OCI-LY1 (cell line): ENCODE measurements around the gene HOMER1.

Experiments
- H2AFZ ChIP-seq: fragments of 200-600 bp; sonication (generic), shearing (Covaris generic); 2 replicates; pipeline ENCODE4 v1.6.0; 2014; ENCODE audit warnings: antibody characterized with exemption, mild to moderate bottlenecking, low read length
- H3F3A ChIP-seq: fragments of 200-600 bp; sonication (generic), shearing (Covaris generic); 2 replicates; pipeline ENCODE4 v1.6.0; 2014; ENCODE audit warnings: mild to moderate bottlenecking, antibody characterized with exemption, low read length, moderate library complexity; ENCODE audit not compliant: insufficient read depth
- H3K27ac ChIP-seq: fragments of 200-600 bp; sonication (generic); 2 replicates; pipeline ENCODE4 v1.5.1; 2014; ENCODE audit warnings: low read length, mixed run types, mild to moderate bottlenecking, low read depth; ENCODE audit not compliant: poor library complexity, severe bottlenecking
- H3K27me3 ChIP-seq: fragments of 200-600 bp; sonication (generic); 2 replicates; pipeline ENCODE4 v1.6.0; 2014; ENCODE audit warnings: antibody characterized with exemption, mild to moderate bottlenecking, low read length, moderate library complexity; ENCODE audit not compliant: insufficient read depth
- H3K36me3 ChIP-seq: fragments of 200-600 bp; sonication (generic); 2 replicates; pipeline ENCODE4 v1.6.1; 2014; ENCODE audit warnings: mild to moderate bottlenecking, antibody characterized with exemption, low read length, moderate library complexity, mixed read lengths; ENCODE audit not compliant: insufficient read depth
- H3K4me1 ChIP-seq: fragments of 200-600 bp; sonication (generic); 2 replicates; pipeline ENCODE4 v1.5.1; 2014; ENCODE audit warnings: mild to moderate bottlenecking, low read length, moderate library complexity; ENCODE audit not compliant: insufficient read depth, severe bottlenecking
- H3K4me2 ChIP-seq: fragments of 200-600 bp; sonication (generic), shearing (Covaris generic); 2 replicates; pipeline ENCODE4 v1.6.1; 2014; ENCODE audit warnings: low read length
- H3K4me3 ChIP-seq: fragments of 200-600 bp; sonication (generic); 2 replicates; pipeline ENCODE4 v1.5.1; 2014; ENCODE audit warnings: low read length, low read depth, mild to moderate bottlenecking, mixed read lengths; ENCODE audit not compliant: poor library complexity, severe bottlenecking
- H3K79me2 ChIP-seq: fragments of 200-600 bp; shearing (Covaris generic); 2 replicates; pipeline ENCODE4 v1.6.1; 2016; ENCODE audit warnings: mixed run types, low read length, mixed read lengths; ENCODE audit not compliant: insufficient read depth
- H3K9ac ChIP-seq: fragments of 200-600 bp; sonication (generic), shearing (Covaris generic); 2 replicates; pipeline ENCODE4 v1.6.1; 2014; ENCODE audit warnings: mild to moderate bottlenecking, low read length, mixed read lengths
- H3K9me2 ChIP-seq: fragments of 200-600 bp; sonication (generic), shearing (Covaris generic); 2 replicates; pipeline ENCODE4 v1.6.1; 2014; ENCODE audit warnings: low read depth, mild to moderate bottlenecking, low read length, mixed read lengths
- H3K9me3 ChIP-seq: fragments of 200-600 bp; shearing (Covaris generic); 2 replicates; pipeline ENCODE4 v1.6.1; 2014; ENCODE audit warnings: low read length, mixed read lengths
- H4K20me1 ChIP-seq: fragments of 200-600 bp; sonication (generic), shearing (Covaris generic); 2 replicates; pipeline ENCODE4 v1.6.0; 2016; ENCODE audit warnings: mild to moderate bottlenecking, low read length; ENCODE audit not compliant: insufficient read depth
- CTCF ChIP-seq: fragments of 200-600 bp; sonication (generic), shearing (Covaris generic); IDR thresholded peaks from 2 replicates; pipeline ENCODE4 v1.5.1; 2017; ENCODE audit warnings: mild to moderate bottlenecking, antibody characterized with exemption, low read length, moderate library complexity, mixed read lengths
- EZH2 ChIP-seq: fragments of 200-600 bp; sonication (generic), shearing (Covaris generic); IDR thresholded peaks from 2 replicates; pipeline ENCODE4 v1.8.0; 2017; ENCODE audit warnings: borderline replicate concordance, mixed run types, mild to moderate bottlenecking, antibody characterized with exemption, low read length, moderate library complexity, mixed read lengths

Gene HOMER1

GRCh38 chr5:79459626-79460025 lies 54.3 kb downstream of the HOMER1 start:
- H3K79me2 ChIP-seq = no peaks in the 10 kb centered on the region
- no peak overlapping the region for H3K9ac ChIP-seq
- no peak for TF ChIP-seq CTCF
- no peak for TF ChIP-seq EZH2
- no peak overlapping the region for H2AFZ ChIP-seq
- no peaks in the 10 kb centered on the region for H3K9me2 ChIP-seq
- H3K4me2 ChIP-seq = no peak overlapping the region
- H3F3A ChIP-seq = no peaks in the 10 kb centered on the region
- no peak overlapping the region for H3K4me3 ChIP-seq
- H3K4me1 ChIP-seq = no peaks in the 10 kb centered on the region
- H3K27ac ChIP-seq = no peak overlapping the region
- no peaks in the 10 kb centered on the region for H3K9me3 ChIP-seq
- no peaks in the 10 kb centered on the region for H4K20me1 ChIP-seq
- H3K27me3 ChIP-seq = no peaks in the 10 kb centered on the region
- no peaks in the 10 kb centered on the region for H3K36me3 ChIP-seq

- H3K4me1 ChIP-seq = no peaks in the 10 kb centered on the region
- H3K9me2 ChIP-seq = no peaks in the 10 kb centered on the region
- no peaks in the 10 kb centered on the region for H4K20me1 ChIP-seq
- H3K36me3 ChIP-seq = no peaks in the 10 kb centered on the region
- no peak overlapping the region for H3K9ac ChIP-seq
- no peaks in the 10 kb centered on the region for H3K27me3 ChIP-seq
- no peaks in the 10 kb centered on the region for H3K9me3 ChIP-seq
- H3K4me2 ChIP-seq = no peak overlapping the region
- H2AFZ ChIP-seq = no peak overlapping the region
- no peaks in the 10 kb centered on the region for H3F3A ChIP-seq
- H3K79me2 ChIP-seq = no peaks in the 10 kb centered on the region
- H3K27ac ChIP-seq = no peak overlapping the region
- no peak overlapping the region for H3K4me3 ChIP-seq
- TF ChIP-seq EZH2 = no peak
- TF ChIP-seq CTCF = no peak
These were observed 56.9 kb downstream of the HOMER1 start for GRCh38 chr5:79456890-79457583.

- no peaks in the 10 kb centered on the region for H3F3A ChIP-seq
- no peaks in the 10 kb centered on the region for H3K79me2 ChIP-seq
- no peak overlapping the region for H3K27ac ChIP-seq
- no peaks in the 10 kb centered on the region for H3K27me3 ChIP-seq
- H3K4me2 ChIP-seq = no peak overlapping the region
- no peaks in the 10 kb centered on the region for H4K20me1 ChIP-seq
- H3K9me3 ChIP-seq = no peaks in the 10 kb centered on the region
- no peaks in the 10 kb centered on the region for H3K9me2 ChIP-seq
- H3K36me3 ChIP-seq = no peaks in the 10 kb centered on the region
- H2AFZ ChIP-seq = no peak overlapping the region
- H3K9ac ChIP-seq = no peak overlapping the region
- no peak for TF ChIP-seq EZH2
- no peak for TF ChIP-seq CTCF
- H3K4me1 ChIP-seq = no peaks in the 10 kb centered on the region
- H3K4me3 ChIP-seq = no peak overlapping the region
These were observed 57.5 kb downstream of the HOMER1 start for GRCh38 chr5:79456400-79456799.
